Stimulated activated CD4-positive, alpha-beta T cell treated with anti-CD3 and anti-CD28 coated beads, Interleukin-15, amount 100 ng/mL, for 24 hours (primary cell): ENCODE results near the gene KLK6.

Experiments used
- DNase-seq: peaks from one replicate; pipeline ENCODE4 v3.0.0-alpha.2; 2020

KLK6 gene

DNA sequence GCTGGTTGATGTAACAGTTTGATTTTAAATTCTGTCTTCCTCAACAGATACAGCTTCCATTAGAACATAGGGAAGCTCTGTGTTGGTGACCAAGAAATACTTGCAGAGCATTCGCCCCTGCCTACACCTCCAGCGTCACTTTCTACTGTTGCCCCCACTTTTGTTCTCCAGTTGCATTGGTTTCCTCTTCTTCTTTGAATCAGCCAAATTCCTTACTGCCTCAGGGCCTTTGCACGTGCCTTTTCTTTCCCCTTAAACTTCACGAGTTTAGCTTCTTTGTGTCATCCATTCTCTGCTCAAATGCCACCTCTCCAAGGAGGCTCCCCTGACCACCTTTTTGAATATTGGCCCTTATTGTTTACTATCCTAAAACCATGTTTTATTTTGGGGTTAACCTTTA lies 22.3 kb downstream of the KLK6 start:
- DNase-seq, result no peak

DNA sequence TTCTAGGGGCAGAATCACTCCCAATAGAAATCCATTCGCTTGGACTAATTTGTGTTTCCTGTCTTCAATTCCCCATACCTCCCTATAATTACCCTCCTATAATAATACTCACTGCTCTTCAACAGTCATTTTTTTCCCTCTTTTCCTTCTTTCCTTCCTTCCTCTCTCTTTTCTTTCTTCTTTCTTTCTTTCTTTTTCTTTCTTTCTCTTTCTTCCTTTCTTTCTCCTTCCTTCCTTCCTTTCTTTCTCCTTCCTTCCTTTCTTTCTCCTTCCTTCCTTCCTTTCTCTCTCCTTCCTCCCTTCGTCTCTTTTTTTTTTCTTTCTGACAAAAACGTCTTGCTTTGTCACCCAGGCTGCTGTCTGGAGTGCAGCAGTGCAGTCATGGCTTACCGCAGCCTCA lies 24.6 kb downstream of the KLK6 start:
- DNase-seq, result no peak

DNA sequence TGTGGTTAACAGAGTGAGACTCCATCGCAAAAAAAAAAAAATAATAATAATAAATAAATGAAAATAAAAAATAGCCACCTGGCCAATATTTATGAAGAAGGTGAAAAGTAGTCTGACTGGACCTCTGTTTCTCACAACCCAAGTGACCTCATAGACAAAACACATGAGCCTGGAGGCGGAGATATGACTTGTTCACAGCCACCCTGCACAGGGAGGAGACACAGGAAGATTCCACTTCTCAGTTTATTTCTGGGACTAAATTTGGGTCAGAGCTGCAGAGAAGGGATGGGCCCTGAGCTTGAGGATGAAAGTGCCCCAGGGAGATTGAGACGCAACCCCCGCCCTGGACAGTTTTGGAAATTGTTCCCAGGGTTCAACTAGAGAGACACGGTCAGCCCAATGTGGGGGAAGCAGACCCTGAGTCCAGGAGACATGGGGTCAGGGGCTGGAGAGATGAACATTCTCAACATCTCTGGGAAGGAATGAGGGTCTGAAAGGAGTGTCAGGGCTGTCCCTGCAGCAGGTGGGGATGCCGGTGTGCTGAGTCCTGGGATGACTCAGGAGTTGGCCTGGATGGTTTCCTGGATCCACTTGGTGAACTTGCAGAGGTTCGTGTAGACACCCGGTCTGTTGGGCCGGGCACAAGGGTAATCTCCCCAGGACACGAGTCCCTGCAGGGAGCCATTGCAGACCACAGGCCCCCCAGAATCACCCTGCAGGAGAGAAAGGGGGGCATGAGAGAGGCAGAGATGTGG lies 26.1 kb downstream of the KLK6 start:
- no peak for DNase-seq

DNA sequence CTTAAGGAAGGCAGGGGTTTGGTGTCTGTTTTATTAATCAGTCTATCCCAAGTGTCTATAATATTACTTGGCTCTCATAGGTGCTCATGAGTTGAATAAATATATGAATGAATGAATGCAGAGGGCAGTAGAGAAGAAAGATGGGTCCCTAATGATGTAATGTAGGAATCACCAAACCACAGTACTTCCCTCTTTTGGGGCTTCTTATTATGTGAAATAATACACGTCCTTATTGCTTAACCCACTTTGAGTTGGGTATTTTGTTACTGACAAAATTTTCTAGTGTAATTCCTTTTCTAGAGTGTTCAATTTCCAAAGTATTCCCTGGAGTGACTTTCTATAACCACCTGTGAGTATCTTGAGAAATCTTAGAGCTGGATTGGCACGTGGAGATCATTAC lies 29.8 kb downstream of the KLK6 start:
- DNase-seq, result no peak

DNA sequence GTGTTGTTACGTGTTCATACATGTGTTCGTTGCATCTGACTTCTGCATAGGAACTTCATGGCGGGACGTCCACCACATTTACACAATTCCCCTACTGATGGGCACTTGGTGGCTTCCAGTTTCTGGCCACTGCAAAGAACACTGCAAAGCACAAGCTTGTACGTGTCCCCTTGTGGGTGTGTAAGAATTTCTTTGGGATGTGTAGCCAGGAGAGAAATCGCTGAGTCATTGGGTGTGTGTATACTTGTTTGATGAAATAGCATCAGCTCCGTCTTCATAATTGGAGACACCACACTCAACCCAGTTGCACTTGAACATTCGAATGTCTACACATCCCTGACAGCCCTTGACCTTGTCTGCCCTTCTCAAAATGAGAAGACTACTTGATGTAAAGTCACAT lies 35.8 kb downstream of the KLK6 start:
- no peak for DNase-seq

DNA sequence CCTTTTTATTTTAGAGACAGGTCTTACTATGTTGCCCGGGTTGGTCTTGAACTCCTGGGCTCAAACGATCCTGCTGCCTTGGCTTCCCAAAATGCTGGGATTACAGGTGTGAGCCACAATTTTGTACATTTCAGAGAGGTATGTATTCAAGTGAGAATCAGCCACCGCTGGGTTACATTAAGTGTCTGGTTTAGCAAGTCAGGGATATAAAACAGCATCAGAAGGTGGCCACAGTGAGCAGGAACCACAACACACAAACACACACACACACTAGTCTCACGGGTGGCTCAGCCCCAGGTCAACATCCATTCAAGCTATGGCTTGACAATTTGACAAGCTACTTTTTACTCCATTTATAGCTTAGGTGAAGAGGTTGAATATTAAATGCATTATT lies 36.7 kb downstream of the KLK6 start:
- DNase-seq, result no peak

DNA sequence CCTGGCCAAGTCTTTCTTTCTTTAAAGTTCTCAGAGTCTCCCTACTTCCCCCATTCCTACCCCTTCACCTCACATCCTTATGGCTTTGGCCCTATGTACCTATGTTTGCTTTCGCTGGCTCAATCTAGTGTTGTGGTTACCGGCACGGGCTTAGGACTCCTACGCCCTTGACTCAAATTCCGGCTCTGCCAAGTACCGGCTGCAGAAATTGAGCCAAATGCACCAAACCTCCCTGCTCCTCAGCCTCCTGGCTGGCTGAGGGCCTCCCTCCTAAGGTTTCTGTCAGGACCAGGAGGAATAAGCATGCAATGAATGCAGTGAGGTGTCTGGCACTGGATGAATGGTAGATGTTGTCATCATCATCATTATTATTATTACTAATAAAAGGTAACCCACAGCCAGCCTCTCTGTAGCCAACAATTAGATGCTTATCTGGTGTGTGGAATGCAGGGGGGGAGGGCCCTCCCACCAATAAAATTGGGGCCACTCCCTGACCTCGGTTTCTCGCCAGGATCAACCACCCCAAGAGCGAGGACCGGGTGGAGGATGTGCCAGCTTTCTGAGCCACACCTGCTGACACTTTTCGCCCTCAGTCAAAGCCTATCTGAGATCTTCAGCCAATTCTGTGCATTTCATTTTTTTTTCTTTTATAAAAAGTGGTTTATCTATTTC lies 37.2 kb downstream of the KLK6 start:
- no peak for DNase-seq

DNA sequence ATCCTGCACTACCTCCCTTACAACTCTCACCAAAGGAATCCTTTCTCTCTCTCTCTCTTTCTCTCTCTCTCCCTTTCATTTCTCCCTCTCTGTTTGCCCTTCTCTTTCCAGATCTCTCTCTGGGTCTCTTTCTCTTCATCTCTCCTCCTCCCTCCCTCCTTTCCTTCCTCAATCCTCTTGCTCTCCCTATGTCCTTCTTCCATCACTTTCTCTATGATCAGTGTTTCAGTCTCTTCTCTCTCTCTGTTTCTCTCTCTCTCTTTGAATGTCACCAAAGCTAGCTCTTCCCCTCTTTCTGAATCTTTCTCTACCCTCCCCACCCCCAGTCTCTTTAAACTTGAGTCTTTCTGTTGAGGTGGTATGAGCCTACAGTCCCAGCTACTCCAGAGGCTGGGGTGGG lies 38.4 kb downstream of the KLK6 start:
- DNase-seq, result no peak

DNA sequence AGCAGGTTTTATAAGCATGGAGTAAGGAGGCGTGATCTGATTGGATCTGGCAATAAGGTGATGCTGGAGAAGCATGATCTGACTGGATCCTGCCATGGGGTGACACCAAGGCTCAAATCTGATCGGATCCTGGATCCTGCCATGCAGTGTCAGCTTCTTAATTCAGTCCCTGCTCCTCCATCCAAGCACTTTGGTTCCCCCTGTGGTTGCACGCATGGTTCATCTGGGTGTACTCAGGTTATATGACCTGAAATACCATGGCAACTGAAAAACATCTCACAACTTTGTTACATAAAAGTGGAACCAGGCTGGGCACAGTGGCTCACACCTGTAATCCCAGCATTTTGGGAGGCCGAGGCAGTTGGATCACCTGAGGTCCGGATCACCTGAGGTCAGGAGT lies 40.6 kb downstream of the KLK6 start:
- no peak for DNase-seq

DNA sequence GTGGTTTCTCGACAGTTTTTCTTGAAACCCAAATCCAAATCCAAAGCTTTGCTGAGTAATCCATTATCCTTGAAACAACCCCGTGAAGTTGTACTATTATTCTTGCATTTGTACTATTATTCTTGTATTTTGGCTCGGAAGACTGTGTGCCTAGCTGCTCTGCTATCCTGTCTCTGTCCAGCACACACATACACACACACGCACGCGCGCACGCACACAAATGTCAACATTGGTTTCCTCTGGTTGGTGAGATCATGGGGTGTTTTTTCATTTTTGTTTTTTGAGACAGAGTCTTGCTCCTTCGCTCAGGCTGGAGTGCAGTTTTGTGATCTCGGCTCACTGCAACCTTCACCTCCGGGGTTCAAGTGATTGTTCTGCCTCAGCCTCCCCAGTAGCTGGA lies 43.2 kb downstream of the KLK6 start:
- no peak for DNase-seq

DNA sequence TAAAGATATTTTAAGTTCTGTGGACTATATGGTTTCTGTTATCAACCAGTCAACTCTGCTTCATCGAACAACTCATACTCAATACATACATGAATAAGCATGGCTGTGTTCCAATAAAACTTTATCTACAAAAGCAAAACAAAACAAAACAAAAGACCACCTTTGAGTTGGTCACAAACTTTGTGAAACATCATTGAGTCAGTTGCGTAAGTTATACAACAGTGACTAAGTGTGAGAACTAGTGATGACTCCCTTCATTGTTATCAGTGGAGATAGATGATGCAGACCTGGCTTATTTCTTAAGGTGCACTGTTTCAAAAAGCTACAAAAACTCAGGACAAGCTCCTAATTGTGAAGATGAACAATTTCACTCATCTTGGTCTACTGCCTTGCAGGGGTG lies 43.7 kb downstream of the KLK6 start:
- no peak for DNase-seq

DNA sequence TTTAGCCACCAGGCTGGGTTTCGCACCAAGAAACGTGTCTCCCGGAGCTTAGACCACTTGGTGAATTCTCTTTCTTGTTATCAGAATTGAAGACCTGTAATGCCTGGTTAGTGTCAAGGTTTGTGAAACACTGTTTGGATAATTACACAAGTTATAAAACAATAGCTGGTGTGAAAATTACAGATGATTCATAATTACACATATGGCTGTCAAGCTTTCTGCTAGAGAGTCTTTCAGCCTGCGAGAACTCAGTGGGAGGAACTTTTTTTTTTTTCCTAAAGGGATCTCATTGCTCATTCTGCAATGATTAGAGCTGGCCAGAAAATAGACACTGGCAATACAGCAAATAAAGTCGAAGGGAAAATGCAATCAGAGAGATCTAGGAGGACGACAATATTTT lies 44.8 kb downstream of the KLK6 start:
- no peak for DNase-seq

DNA sequence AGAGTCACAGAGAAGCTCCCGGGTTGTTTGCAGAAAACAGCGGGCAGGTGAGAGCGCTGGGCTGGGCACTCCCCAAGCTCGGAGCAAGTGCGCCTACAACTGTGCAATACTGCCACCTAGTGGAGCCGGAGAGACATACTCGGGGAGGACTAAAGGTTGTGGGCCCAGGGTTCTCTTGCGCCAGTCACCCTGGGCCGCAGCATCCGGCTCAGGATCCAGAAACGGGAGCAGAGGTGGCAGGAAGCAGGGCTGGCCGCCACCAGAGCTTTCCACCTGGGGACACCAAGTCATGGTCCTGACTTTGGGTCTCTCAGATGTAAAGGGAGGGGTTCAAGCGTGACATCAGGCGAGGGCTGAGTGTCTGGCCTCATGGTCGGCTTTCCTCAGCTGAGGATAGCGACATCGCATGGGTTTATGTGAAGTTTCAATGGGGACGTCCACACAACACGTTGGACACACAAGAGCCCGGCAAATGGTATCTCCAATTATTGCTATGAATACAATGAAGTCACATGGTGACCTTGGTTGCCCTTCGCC lies 47.0 kb downstream of the KLK6 start:
- peak; percentile 84 for DNase-seq

DNA sequence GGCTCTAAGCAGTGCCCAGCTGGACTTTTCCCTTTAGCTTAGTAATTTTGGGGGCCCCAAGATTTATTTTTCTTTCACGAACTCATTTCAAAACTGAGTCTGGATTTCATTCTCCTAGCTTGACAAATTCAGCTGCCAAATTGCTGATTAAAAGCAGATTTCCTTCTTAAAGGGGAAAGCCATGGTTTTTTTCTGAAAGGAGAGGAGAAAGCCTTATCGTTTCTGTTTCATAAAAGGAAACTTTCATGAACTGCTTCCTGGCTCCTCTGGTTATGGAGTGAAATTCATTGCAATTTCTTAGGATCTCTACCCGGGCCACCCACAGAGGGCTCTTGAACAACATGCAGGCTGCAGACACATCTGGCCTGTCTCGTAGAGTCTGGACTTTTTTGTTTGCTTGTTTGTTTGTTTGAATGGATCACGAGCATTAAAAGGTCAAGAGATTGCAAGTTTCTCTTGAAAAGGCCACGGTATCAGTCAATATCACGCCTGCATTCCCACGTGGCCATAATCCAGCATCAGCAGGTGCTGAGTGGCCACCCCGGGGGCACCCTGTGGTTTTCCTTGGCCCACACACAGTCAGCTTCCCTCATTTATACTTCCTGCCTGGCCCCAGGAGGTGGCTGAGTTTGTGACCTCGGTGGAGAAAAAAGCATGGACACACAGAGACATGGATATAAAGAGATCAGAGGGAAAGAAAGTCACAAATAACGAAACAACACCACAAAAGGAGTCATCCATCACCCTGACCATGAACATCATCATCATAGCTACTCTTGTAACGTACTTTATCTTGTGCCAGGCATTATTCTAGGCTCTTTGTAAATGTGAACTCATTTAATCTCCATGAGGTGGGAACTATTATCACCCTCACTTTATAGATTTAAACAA lies 47.7 kb downstream of the KLK6 start:
- DNase-seq, result no peak

DNA sequence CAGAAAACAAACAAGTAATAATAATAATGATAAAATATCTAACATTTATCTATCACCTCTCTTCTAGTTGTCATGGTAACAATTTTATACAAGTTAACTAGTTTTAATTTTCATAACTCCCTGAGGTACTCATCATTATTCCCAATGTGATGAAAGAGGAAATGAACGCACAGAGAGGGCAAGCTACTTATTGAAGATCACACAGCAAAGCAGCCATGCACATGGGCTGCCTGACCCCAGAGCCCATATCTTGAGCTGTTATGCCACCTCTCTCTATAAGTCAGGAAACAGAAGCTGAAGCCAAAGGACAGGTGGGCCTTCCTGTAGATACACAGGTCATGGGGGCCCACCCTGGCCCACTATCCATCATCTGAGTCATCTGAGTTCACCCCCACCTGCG lies 53.3 kb downstream of the KLK6 start:
- DNase-seq, result no peak

DNA sequence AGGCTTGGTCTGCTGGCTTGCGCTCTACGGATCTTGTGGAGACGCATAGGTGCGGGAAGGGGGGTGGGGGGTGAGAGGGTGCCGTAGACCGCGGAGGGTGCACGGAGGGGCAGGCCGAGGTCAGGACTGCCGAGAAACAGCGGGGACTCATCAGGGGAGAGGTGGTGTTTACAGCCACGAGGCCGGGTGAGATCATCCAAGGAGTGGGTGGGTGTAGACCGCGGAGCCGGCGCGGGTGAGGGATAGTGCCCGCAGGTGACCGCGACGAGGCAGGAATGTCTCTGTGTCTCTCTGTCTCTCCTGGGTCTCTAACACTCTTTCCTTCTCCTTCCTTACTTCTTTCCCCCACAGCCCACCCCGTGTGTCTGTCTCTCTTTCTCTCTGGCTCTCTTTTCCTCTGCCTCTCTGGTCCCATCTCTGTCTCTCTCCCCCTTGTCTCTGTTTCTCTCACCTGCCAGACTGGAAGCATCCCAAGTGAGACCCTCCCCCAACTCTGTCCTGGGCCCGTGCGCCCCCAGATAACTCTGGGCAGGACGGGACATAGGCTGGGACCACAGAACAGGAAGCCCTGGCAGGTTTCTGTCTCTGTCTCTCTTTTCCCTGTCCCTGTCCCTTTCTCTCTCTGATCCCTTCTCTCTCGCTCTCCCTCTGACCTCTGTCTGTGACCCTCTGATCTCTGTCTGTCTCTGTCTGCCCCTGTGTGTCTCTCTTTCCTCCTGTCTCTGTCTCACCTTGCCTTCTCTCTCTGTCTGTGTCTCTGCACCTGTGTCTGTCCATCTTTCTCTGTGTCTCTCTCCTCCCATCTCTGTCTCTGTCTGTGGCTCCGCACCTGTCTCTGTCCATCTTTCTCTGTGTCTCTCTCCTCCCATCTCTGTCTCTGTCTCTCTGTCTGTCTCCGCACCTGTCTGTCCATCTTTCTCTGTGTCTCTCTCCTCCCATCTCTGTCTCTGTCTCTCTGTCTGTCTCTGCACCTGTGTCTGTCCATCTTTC lies 56.4 kb downstream of the KLK6 start:
- DNase-seq, result peak; percentile 48

DNA sequence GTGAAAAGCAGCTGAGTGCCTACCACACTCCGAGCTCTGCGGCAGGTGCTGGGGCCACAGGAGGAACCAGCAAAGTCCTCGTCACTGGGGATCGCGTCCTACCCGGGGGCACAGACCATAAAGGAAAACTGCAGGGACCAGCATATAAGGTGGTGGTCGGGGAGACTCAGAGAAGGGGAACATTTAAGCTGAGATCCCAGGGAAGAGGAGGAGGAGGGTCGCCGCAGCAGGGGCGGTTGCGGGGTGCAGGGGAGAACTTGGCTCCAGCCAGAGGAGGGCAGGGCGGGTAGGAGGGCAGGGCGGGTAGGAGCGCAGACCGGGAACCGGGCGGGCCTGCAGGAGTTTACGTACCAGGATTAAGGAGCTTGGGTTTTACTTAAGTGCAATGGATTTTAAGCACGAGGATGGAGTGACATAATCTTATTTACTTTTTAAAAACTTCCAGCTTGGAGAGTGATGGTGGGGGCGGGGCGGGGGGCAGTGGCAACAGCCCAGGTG lies 57.2 kb downstream of the KLK6 start:
- no peak for DNase-seq

DNA sequence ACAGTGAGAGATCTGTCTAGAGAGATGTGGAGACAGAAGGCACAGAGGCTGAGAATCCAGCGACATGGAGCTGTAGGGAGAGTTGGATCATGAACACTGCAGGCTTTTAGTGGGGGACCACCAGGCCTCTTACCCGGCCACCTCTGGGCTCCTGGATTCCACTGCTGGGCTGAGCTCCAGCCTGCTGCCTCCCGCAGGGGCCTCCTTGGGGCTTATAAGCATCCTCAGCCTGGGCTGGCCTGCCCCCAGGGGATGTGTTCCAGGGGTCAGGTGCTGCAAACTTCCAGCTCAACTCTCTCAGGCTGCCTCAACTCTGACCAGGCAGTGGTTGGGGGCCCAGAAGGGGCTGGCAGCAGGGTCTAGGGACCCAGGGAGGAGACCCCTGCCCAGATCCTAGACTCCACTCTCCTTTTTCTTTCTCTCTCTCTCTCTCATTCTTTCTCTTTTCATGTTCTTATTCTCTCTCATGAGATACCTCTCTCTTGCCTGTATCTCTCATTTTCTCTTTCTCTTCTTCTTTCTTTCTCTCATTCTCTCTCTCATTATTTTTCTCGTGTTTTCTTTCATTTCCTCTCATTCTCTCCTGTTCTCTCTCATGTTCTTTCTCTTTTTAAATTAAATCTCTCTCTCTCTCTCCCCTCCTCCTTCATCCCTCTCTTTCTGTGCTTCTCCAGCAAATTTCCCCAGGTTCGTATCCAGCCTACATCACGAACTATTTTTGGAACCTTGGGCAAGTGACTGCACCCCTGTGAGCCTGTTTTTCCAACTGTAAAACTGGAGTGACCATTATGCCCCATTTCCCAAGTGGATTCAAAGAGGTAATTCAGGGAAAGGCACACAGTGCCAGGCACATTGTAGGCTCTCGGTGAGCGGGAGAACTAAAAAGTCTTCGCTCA lies 57.9 kb downstream of the KLK6 start, which contains the start of gene KLK4:
TSS of gene KLK4 (minus strand) at position 190 of the 896 bp plus-strand sequence. CDS start 657 bp downstream, outside the sequence.
- DNase-seq, result no peak

DNA sequence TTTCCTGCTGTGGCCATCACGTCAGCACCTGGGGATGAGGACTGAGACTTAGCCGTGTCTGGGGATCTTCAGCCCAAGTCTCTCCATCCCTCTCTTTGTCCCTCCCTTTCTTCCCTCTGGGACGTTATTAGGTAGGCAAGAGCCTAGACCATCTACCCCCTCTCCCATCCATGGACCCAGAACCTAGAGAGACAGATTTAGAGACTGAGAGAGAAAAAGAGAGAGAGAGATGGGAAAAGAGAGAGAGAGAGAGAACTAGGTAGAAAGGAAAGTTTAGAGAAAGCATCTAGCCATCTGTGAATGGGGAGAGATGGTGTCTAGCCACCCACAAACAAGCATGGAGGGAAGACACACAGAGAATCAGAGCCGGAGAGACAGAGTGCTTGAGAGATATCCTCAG lies 58.7 kb downstream of the KLK6 start:
- DNase-seq, result no peak

DNA sequence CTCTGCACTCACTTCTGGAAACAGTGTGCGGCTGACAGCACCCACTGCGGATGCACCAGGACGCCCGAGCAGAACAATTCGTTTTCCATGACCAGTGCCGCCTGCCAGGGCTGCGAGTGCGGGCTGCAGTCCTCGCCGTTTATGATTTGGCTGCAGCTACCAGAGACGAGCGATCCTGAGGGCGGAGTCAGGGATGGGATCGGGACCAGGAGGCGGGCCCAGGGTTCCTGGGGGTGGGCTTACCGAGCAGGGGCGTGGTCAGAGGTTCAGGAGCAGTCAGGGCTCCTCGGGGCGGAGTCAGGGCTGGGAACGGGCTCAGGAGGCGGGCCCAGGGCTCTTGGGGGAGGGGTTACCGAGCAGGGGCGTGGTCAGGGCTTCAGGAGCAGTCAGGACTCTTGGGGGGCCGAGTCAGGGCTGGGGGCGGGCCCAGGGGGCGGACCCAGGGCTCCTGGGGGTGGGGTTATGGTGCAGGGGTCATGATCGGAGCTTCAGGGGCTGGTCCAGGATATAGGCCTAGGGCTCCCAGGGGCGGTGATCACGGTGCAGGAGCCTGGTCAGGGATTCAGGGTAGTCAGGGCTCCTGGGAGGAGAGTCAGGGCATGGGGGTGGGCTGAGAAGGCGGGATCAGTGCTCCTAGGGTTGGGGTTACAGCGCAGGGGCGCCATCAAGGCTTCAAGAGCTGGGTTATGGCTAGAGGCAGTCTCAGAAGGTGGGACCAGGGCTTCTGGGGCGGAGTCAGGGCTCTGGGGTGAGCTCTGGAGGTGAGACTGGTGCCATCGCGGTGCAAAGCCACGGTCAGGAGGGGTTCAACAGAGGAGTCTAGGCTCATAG lies 59.9 kb downstream of the KLK6 start:
- peak; percentile 65 for DNase-seq
